Measurements from ENCODE around the gene PDZRN3.

The PDZRN3 gene

DNA sequence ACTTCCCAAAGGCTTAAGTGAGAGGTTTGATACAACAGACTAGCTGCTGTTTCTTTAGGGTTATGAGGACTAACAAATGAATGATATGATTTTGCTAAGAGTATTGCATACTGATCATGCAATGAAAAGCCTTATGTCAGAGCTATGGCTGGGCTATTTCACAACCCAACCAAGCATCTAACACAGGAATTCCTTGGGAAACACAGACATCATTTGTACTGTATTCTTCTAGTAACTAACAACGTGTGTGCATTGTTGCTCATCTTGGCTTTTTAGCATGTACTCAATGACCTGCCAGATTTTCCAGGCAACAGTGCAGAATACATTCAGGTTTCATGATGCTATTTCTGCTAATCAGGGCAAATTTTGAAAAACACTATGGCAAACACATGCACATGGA lies 19.3 kb downstream of the PDZRN3 start:
- no peak for DNase-seq (ENCODE audit: low read depth)
- H3K4me3 ChIP-seq (ENCODE audit: low read depth, low read length) = no peak overlapping the region

GRCh38 chr3:73604451-73604850 lies 20.3 kb downstream of the PDZRN3 start:
- no peak overlapping the region for H3K4me3 ChIP-seq (ENCODE audit: low read depth, low read length)

More for the DNA sequence above, 19.3 kb downstream of the PDZRN3 start:
- TF ChIP-seq CTCF (IDR thresholded peaks at IDR 0.05; ENCODE audit: insufficient read depth, low read depth, low read length, missing control alignments) = no peak

DNA sequence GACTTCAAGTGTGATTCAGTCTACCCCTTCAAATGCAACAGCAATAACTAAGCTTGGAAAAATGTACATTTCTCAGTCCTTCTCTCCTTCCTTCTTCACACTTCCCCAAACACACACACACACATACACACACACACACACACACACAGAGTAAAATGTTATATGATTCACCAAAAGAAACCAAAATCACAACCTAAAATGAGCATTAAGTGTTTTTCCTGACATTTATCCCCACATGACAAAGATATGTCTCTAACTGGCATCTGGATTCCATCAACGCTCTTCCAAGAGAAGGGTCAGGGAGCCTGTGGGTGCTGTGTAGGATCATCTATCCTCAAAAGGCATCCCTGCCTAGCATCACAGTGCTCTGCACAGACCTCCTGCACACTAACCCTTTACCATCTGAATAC lies 21.0 kb downstream of the PDZRN3 start:
- no peak overlapping the region for H3K4me3 ChIP-seq (ENCODE audit: low read depth, low read length)
- no peak for DNase-seq (ENCODE audit: low read depth)
- TF ChIP-seq CTCF (IDR thresholded peaks at IDR 0.05; ENCODE audit: insufficient read depth, low read depth, low read length, missing control alignments) = no peak

More at GRCh38 chr3:73604451-73604850, 20.3 kb downstream of the PDZRN3 start:
- no peak for TF ChIP-seq CTCF (IDR thresholded peaks at IDR 0.05; ENCODE audit: insufficient read depth, low read depth, low read length, missing control alignments)
- DNase-seq (ENCODE audit: low read depth) = no peak

DNA sequence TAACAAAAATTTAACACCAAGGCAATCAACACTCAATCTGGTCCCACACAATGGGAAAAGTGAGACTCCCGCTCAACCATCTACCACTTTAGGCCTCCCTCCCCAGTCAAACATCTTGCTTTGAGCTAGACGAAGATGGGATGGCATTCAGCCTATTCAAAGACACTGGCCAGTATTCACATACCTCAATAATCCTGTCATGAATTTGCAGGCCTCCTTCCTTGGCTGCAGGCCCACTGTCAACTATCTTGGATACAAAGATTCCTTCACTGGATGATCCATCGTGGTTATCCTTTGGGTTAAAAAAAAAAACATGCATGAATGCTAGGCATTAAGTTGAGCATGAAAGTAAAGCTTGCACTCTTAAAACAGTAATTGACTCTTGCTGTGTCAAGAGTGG lies 22.6 kb downstream of the PDZRN3 start:
- H3K4me3 ChIP-seq (ENCODE audit: low read depth, low read length) = no peak overlapping the region
- no peak for DNase-seq (ENCODE audit: low read depth)
- TF ChIP-seq CTCF (IDR thresholded peaks at IDR 0.05; ENCODE audit: insufficient read depth, low read depth, low read length, missing control alignments) = no peak

DNA sequence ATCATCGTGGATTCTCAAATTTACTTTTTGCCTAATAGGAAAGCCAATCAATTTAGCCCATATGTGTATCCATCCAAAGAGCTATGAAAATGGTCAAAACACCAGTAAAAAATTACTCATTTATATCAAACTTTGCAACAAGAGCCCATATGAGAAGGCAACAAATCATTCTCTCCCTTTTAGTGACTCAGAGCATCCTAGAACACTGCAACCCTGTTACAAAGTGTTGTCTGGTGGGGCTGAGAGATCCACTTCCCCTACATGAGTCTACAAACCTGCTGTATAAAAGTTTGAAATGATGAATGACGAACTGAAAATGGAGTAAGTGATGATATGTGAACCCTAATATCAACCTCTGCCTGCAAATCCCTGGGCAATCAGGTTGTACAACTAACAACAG lies 23.3 kb downstream of the PDZRN3 start:
- no peak for DNase-seq (ENCODE audit: low read depth)
- TF ChIP-seq CTCF (IDR thresholded peaks at IDR 0.05; ENCODE audit: insufficient read depth, low read depth, low read length, missing control alignments) = no peak
- H3K4me3 ChIP-seq (ENCODE audit: low read depth, low read length) = no peak overlapping the region

GRCh38 chr3:73601011-73601410 lies 23.7 kb downstream of the PDZRN3 start:
- no peak overlapping the region for H3K4me3 ChIP-seq (ENCODE audit: low read depth, low read length)
- no peak for DNase-seq (ENCODE audit: low read depth)
- TF ChIP-seq CTCF (IDR thresholded peaks at IDR 0.05; ENCODE audit: insufficient read depth, low read depth, low read length, missing control alignments) = no peak

GRCh38 chr3:73600293-73600938 lies 24.3 kb downstream of the PDZRN3 start:
- TF ChIP-seq CTCF (IDR thresholded peaks at IDR 0.05; ENCODE audit: insufficient read depth, low read depth, low read length, missing control alignments) = no peak
- no peak for DNase-seq (ENCODE audit: low read depth)
- no peak overlapping the region for H3K4me3 ChIP-seq (ENCODE audit: low read depth, low read length)

All from GM12865 (cell line).